Thyroid gland (tissue), 4 donors: ENCODE results near the gene FHIT.

Source experiments
- CTCF ChIP-seq, 6 experiments: fragments of 200-600 bp in 3 of 6; fragments of 450-650 bp in 3 of 6; sonication (generic) in 3 of 6; IDR thresholded peaks; one replicate each; pipeline ENCODE4 v1.5.1; 2016 to 2019; ENCODE audit warnings: antibody characterized with exemption in 6 of 6, mild to moderate bottlenecking in 2 of 6, inconsistent platforms in 1 of 6, moderate library complexity in 1 of 6
- POLR2A ChIP-seq, 2 donors: fragments of 450-650 bp; IDR thresholded peaks; one replicate each; pipeline ENCODE4 v1.6.1; 2017; ENCODE audit warnings: antibody characterized with exemption in 2 of 2, mild to moderate bottlenecking in 2 of 2, moderate library complexity in 1 of 2

- no peak for TF ChIP-seq CTCF (IDR thresholded peaks at IDR 0.05)
- TF ChIP-seq POLR2A (IDR thresholded peaks at IDR 0.05): no peak
Measured at GRCh38 chr3:59854061-59854709, 1397.1 kb downstream of the FHIT start.
